ENCODE data around the gene DCDC2B.

Gene DCDC2B

GRCh38 chr1:32263744-32264143 is 54.9 kb downstream of the DCDC2B start:
- no peak for DNase-seq

Data from fibroblast of skin of right biceps (primary cell).